Panc1 (cell line): Measurements from ENCODE around the gene GPC6.

Experiments used
- CTCF ChIP-seq: fragments of 450-650 bp; IDR thresholded peaks from 2 replicates; pipeline ENCODE4 v1.5.1; 2017; ENCODE audit warnings: mild to moderate bottlenecking
- POLR2AphosphoS5 ChIP-seq: IDR thresholded peaks from 2 replicates; pipeline ENCODE4 v1.6.1; 2012; ENCODE audit warnings: mild to moderate bottlenecking, low read depth, low read length, moderate library complexity
- SIN3A ChIP-seq: IDR thresholded peaks from 2 replicates; pipeline ENCODE4 v1.6.1; 2012; ENCODE audit warnings: low read depth, mild to moderate bottlenecking, low read length, moderate library complexity, borderline replicate concordance; ENCODE audit not compliant: insufficient read depth
- TCF7L2 ChIP-seq: IDR thresholded peaks from 2 replicates; pipeline ENCODE4 v1.6.1; 2011; ENCODE audit warnings: mild to moderate bottlenecking, low read depth, low read length, inconsistent platforms

- no peak for TF ChIP-seq TCF7L2
- no peak for TF ChIP-seq SIN3A
- no peak for TF ChIP-seq CTCF
- no peak for TF ChIP-seq POLR2AphosphoS5
Observed at GRCh38 chr13:93853912-93854311, 627.3 kb downstream of the GPC6 start.
